NCI-H82 (cell line): Measurements from ENCODE around the gene DOCK2.
"Not testable (repeated sequence)": the region's sequence is repeated elsewhere in the genome, so short reads cannot be mapped to it uniquely, and the experiment has no call there.

Experiments used
- DNase-seq: peaks from one replicate; lab custom pipeline; 2025; lab: John Stamatoyannopoulos, UW

Gene DOCK2

GRCh38 chr5:169719360-169720314 is 82.6 kb downstream of the DOCK2 start:
- no peak for DNase-seq

- no peak for DNase-seq
Observed at GRCh38 chr5:169721771-169722170, 84.7 kb downstream of the DOCK2 start.

- no peak for DNase-seq
Observed at GRCh38 chr5:169723103-169723831, 86.2 kb downstream of the DOCK2 start.

GRCh38 chr5:169724303-169725087 is 87.4 kb downstream of the DOCK2 start:
- DNase-seq, result no peak

GRCh38 chr5:169725665-169726064 is 88.6 kb downstream of the DOCK2 start:
- not testable (repeated sequence) for DNase-seq

- no peak for DNase-seq
Observed at GRCh38 chr5:169728418-169728817, 91.3 kb downstream of the DOCK2 start.

- DNase-seq, result no peak
Observed at GRCh38 chr5:169731221-169731620, 94.1 kb downstream of the DOCK2 start.

GRCh38 chr5:169732841-169733240 is 95.8 kb downstream of the DOCK2 start:
- no peak for DNase-seq

GRCh38 chr5:169735913-169736312 is 98.8 kb downstream of the DOCK2 start:
- peak; percentile 1 for DNase-seq

GRCh38 chr5:169736653-169737052 is 99.6 kb downstream of the DOCK2 start:
- no peak for DNase-seq

- DNase-seq, result peak; percentile 42
Observed at GRCh38 chr5:169740435-169740834, 103.4 kb downstream of the DOCK2 start.

- DNase-seq, result peak; percentile 47
Observed at GRCh38 chr5:169742771-169743296, 105.8 kb downstream of the DOCK2 start.

- DNase-seq, result no peak
Observed at GRCh38 chr5:169744336-169744735, 107.3 kb downstream of the DOCK2 start.

GRCh38 chr5:169745441-169746146 is 108.5 kb downstream of the DOCK2 start:
- DNase-seq, result no peak

GRCh38 chr5:169746147-169746694 is 109.1 kb downstream of the DOCK2 start:
- no peak for DNase-seq

- DNase-seq, result no peak
Observed at GRCh38 chr5:169748174-169748573, 111.1 kb downstream of the DOCK2 start.

- no peak for DNase-seq
Observed at GRCh38 chr5:169749295-169749694, 112.2 kb downstream of the DOCK2 start.

- no peak for DNase-seq
Observed at GRCh38 chr5:169751490-169751889, 114.4 kb downstream of the DOCK2 start.

- not testable (repeated sequence) for DNase-seq
Observed at GRCh38 chr5:169752566-169752965, 115.5 kb downstream of the DOCK2 start.

- no peak for DNase-seq
Observed at GRCh38 chr5:169753795-169754194, 116.7 kb downstream of the DOCK2 start.

- no peak for DNase-seq
Observed at GRCh38 chr5:169754737-169755136, 117.7 kb downstream of the DOCK2 start.
